ENCODE data around the gene TBC1D1. TPM values are rescaled to one million over a fixed set of nuclear protein-coding genes. Genes with fewer than 3 reads are reported as not detected.

The TBC1D1 gene
- total and polyA plus RNA-seq, 5 donors from 2014 or later: 12.3 to 48.2 (median 19.4) TPM

- no peaks in the 10 kb centered on the region for H3K27me3 ChIP-seq (ENCODE audit: control insufficient read depth, insufficient read depth, low read length)
- H3K36me3 Mint-ChIP-seq: no peaks in the 10 kb centered on the region
- no peaks in the 10 kb centered on the region for H3K9me3 Mint-ChIP-seq
- H3K4me1 ChIP-seq (ENCODE audit: control insufficient read depth, insufficient read depth, low read length, poor library complexity, severe bottlenecking): peaks cover 9% of the 10 kb centered on the region
- peak overlapping the region; percentile 26 for H3K4me3 ChIP-seq (ENCODE audit: low read depth, low read length)
- DNase-seq (no peak), ATAC-seq (ENCODE audit: low read depth in 2 of 2) (no peak)
- H3K4me3 Mint-ChIP-seq: peak overlapping the region; percentile 78 to 97 (median 80)
- peak overlapping the region; percentile 67 for H3K27ac ChIP-seq (ENCODE audit: insufficient read depth, low read length, poor library complexity, severe bottlenecking)
- H3K27ac Mint-ChIP-seq: peak overlapping the region in 2 of 3 donors; percentile 31 to 87
- H3K4me1 Mint-ChIP-seq: peaks cover 3 to 44% (median 15%) of the 10 kb centered on the region in 4 donors
- no peaks in the 10 kb centered on the region for H3K36me3 ChIP-seq (ENCODE audit: control insufficient read depth, insufficient read depth, low read length)
- no peaks in the 10 kb centered on the region for H3K27me3 Mint-ChIP-seq
- no peaks in the 10 kb centered on the region for H3K9me3 ChIP-seq (ENCODE audit: control insufficient read depth in 2 of 2, low read length in 2 of 2)
Observed at GRCh38 chr4:37976507-37976906, 85.6 kb downstream of the TBC1D1 start.

GRCh38 chr4:37976991-37977470 is 86.1 kb downstream of the TBC1D1 start:
- Mint-ChIP-seq H3K9me3 (no peaks in the 10 kb centered on the region), H3K36me3 (no peaks in the 10 kb centered on the region), H3K4me1 (peaks cover 6 to 46% (median 19%) of the 10 kb centered on the region in 4 donors), H3K4me3 (peak overlapping the region; percentile 78 to 97 (median 80)), H3K27ac (peak overlapping the region in 2 of 3 donors; percentile 31 to 87), H3K27me3 (no peaks in the 10 kb centered on the region)
- Histone ChIP-seq H3K36me3 (ENCODE audit: control insufficient read depth, insufficient read depth, low read length) (no peaks in the 10 kb centered on the region), H3K27ac (ENCODE audit: insufficient read depth, low read length, poor library complexity, severe bottlenecking) (peak overlapping the region; percentile 76), H3K4me3 (ENCODE audit: low read depth, low read length) (peak overlapping the region; percentile 26), H3K9me3 (ENCODE audit: control insufficient read depth in 2 of 2, low read length in 2 of 2) (no peaks in the 10 kb centered on the region), H3K4me1 (ENCODE audit: control insufficient read depth, insufficient read depth, low read length, poor library complexity, severe bottlenecking) (peaks cover 9% of the 10 kb centered on the region), H3K27me3 (ENCODE audit: control insufficient read depth, insufficient read depth, low read length) (no peaks in the 10 kb centered on the region)
- ATAC-seq (ENCODE audit: low read depth in 2 of 2) (peak; percentile 72 to 78), DNase-seq (peak; percentile 73 to 83 (median 74))

- Mint-ChIP-seq H3K27me3 (no peaks in the 10 kb centered on the region), H3K9me3 (no peaks in the 10 kb centered on the region), H3K36me3 (peaks cover under 1% of the 10 kb centered on the region), H3K4me1 (peaks cover 13 to 53% (median 24%) of the 10 kb centered on the region in 4 donors), H3K27ac (peak overlapping the region in 2 of 3 donors; percentile 49 to 81), H3K4me3 (peak overlapping the region; percentile 84 to 90 (median 86))
- peak overlapping the region; percentile 84 for H3K4me3 ChIP-seq (ENCODE audit: low read depth, low read length)
- no peaks in the 10 kb centered on the region for H3K36me3 ChIP-seq (ENCODE audit: control insufficient read depth, insufficient read depth, low read length)
- ATAC-seq (ENCODE audit: low read depth in 2 of 2) (peak; percentile 86 to 88), DNase-seq (peak; percentile 68 to 85 (median 77))
- H3K27ac ChIP-seq (ENCODE audit: insufficient read depth, low read length, poor library complexity, severe bottlenecking): peak overlapping the region; percentile 76
- no peaks in the 10 kb centered on the region for H3K9me3 ChIP-seq (ENCODE audit: control insufficient read depth in 2 of 2, low read length in 2 of 2)
- H3K27me3 ChIP-seq (ENCODE audit: control insufficient read depth, insufficient read depth, low read length): no peaks in the 10 kb centered on the region
- peaks cover 9% of the 10 kb centered on the region for H3K4me1 ChIP-seq (ENCODE audit: control insufficient read depth, insufficient read depth, low read length, poor library complexity, severe bottlenecking)
Observed at GRCh38 chr4:37977471-37978247, 86.8 kb downstream of the TBC1D1 start.

GRCh38 chr4:37978248-37978924 is 87.5 kb downstream of the TBC1D1 start:
- H3K27me3 ChIP-seq (ENCODE audit: control insufficient read depth, insufficient read depth, low read length): no peaks in the 10 kb centered on the region
- no peak for DNase-seq

GRCh38 chr4:37980246-37980645 is 89.4 kb downstream of the TBC1D1 start:
- H3K27ac ChIP-seq (ENCODE audit: insufficient read depth, low read length, poor library complexity, severe bottlenecking): no peak overlapping the region
- Mint-ChIP-seq H3K36me3 (peaks cover 3% of the 10 kb centered on the region), H3K9me3 (no peaks in the 10 kb centered on the region), H3K4me3 (peak overlapping the region in 1 of 4 donors; percentile 17), H3K4me1 (peaks cover 14 to 59% (median 26%) of the 10 kb centered on the region in 4 donors), H3K27ac (no peak overlapping the region), H3K27me3 (no peaks in the 10 kb centered on the region)
- ATAC-seq (ENCODE audit: low read depth in 2 of 2): no peak
- H3K4me3 ChIP-seq (ENCODE audit: low read depth, low read length): no peak overlapping the region
- DNase-seq: no peak
- H3K27me3 ChIP-seq (ENCODE audit: control insufficient read depth, insufficient read depth, low read length): no peaks in the 10 kb centered on the region
- peaks cover 9% of the 10 kb centered on the region for H3K4me1 ChIP-seq (ENCODE audit: control insufficient read depth, insufficient read depth, low read length, poor library complexity, severe bottlenecking)
- H3K9me3 ChIP-seq (ENCODE audit: control insufficient read depth in 2 of 2, low read length in 2 of 2): no peaks in the 10 kb centered on the region
- H3K36me3 ChIP-seq (ENCODE audit: control insufficient read depth, insufficient read depth, low read length): no peaks in the 10 kb centered on the region

More at GRCh38 chr4:37978248-37978924, 87.5 kb downstream of the TBC1D1 start:
- H3K9me3 ChIP-seq (ENCODE audit: control insufficient read depth in 2 of 2, low read length in 2 of 2): no peaks in the 10 kb centered on the region
- Mint-ChIP-seq H3K27ac (peak overlapping the region in 2 of 3 donors; percentile 49 to 81), H3K4me1 (peaks cover 14 to 54% (median 26%) of the 10 kb centered on the region in 4 donors), H3K36me3 (peaks cover 3% of the 10 kb centered on the region), H3K27me3 (no peaks in the 10 kb centered on the region), H3K9me3 (no peaks in the 10 kb centered on the region), H3K4me3 (peak overlapping the region; percentile 84 to 90 (median 86))
- peak overlapping the region; percentile 84 for H3K4me3 ChIP-seq (ENCODE audit: low read depth, low read length)
- peaks cover 9% of the 10 kb centered on the region for H3K4me1 ChIP-seq (ENCODE audit: control insufficient read depth, insufficient read depth, low read length, poor library complexity, severe bottlenecking)
- ATAC-seq (ENCODE audit: low read depth in 2 of 2): no peak
- no peak overlapping the region for H3K27ac ChIP-seq (ENCODE audit: insufficient read depth, low read length, poor library complexity, severe bottlenecking)
- no peaks in the 10 kb centered on the region for H3K36me3 ChIP-seq (ENCODE audit: control insufficient read depth, insufficient read depth, low read length)

GRCh38 chr4:37981425-37981824 is 90.5 kb downstream of the TBC1D1 start:
- H3K4me1 Mint-ChIP-seq: peaks cover 14 to 58% (median 32%) of the 10 kb centered on the region in 4 donors
- no peak for ATAC-seq (ENCODE audit: low read depth in 2 of 2)
- Histone ChIP-seq H3K9me3 (ENCODE audit: control insufficient read depth in 2 of 2, low read length in 2 of 2) (no peaks in the 10 kb centered on the region), H3K27ac (ENCODE audit: insufficient read depth, low read length, poor library complexity, severe bottlenecking) (no peak overlapping the region), H3K4me1 (ENCODE audit: control insufficient read depth, insufficient read depth, low read length, poor library complexity, severe bottlenecking) (peaks cover 9% of the 10 kb centered on the region), H3K4me3 (ENCODE audit: low read depth, low read length) (no peak overlapping the region), H3K36me3 (ENCODE audit: control insufficient read depth, insufficient read depth, low read length) (no peaks in the 10 kb centered on the region), H3K27me3 (ENCODE audit: control insufficient read depth, insufficient read depth, low read length) (no peaks in the 10 kb centered on the region)
- no peaks in the 10 kb centered on the region for H3K27me3 Mint-ChIP-seq
- no peak overlapping the region for H3K27ac Mint-ChIP-seq
- H3K9me3 Mint-ChIP-seq: no peaks in the 10 kb centered on the region
- H3K4me3 Mint-ChIP-seq: no peak overlapping the region
- H3K36me3 Mint-ChIP-seq: peaks cover 9% of the 10 kb centered on the region
- DNase-seq: no peak

- peaks cover 9% of the 10 kb centered on the region for H3K36me3 Mint-ChIP-seq
- no peaks in the 10 kb centered on the region for H3K9me3 Mint-ChIP-seq
- H3K27me3 Mint-ChIP-seq: no peaks in the 10 kb centered on the region
- Histone ChIP-seq H3K4me3 (ENCODE audit: low read depth, low read length) (no peak overlapping the region), H3K4me1 (ENCODE audit: control insufficient read depth, insufficient read depth, low read length, poor library complexity, severe bottlenecking) (peaks cover 9% of the 10 kb centered on the region), H3K9me3 (ENCODE audit: control insufficient read depth in 2 of 2, low read length in 2 of 2) (no peaks in the 10 kb centered on the region), H3K27ac (ENCODE audit: insufficient read depth, low read length, poor library complexity, severe bottlenecking) (no peak overlapping the region), H3K36me3 (ENCODE audit: control insufficient read depth, insufficient read depth, low read length) (no peaks in the 10 kb centered on the region), H3K27me3 (ENCODE audit: control insufficient read depth, insufficient read depth, low read length) (no peaks in the 10 kb centered on the region)
- ATAC-seq (ENCODE audit: low read depth in 2 of 2) (no peak), DNase-seq (no peak)
- H3K27ac Mint-ChIP-seq: peak overlapping the region in 1 of 3 donors; percentile 16
- peak overlapping the region in 1 of 4 donors; percentile 52 for H3K4me3 Mint-ChIP-seq
- peaks cover 14 to 54% (median 30%) of the 10 kb centered on the region in 4 donors for H3K4me1 Mint-ChIP-seq
Observed at GRCh38 chr4:37981844-37982720, 91.2 kb downstream of the TBC1D1 start.
